Sigmoid colon (tissue), 7 donors: ENCODE data around the gene NQO2. TPM values are rescaled to one million over a fixed set of nuclear protein-coding genes. Genes with fewer than 3 reads are reported as not detected.
A peak's percentile ranks its signal among the peaks of the same experiment; 100 is the strongest.
"Not testable (repeated sequence)": the region's sequence is repeated elsewhere in the genome, so short reads cannot be mapped to it uniquely, and the experiment has no call there.

ENCODE experiments used
- DNase-seq: peaks from one replicate; pipeline ENCODE4 v3.0.0-alpha.2; 2019
- H3K27ac ChIP-seq, 4 donors: fragments of 200-600 bp; sonication (generic); one replicate each; pipeline ENCODE4 v1.5.1; 2016 to 2019; ENCODE audit warnings: mild to moderate bottlenecking in 1 of 4
- H3K27me3 ChIP-seq, 3 donors: fragments of 200-600 bp; sonication (generic); one replicate each; pipeline ENCODE4 v1.5.1; 2019; ENCODE audit warnings: mild to moderate bottlenecking in 1 of 3
- H3K36me3 ChIP-seq, 4 donors: fragments of 200-600 bp; sonication (generic); one replicate each; pipeline ENCODE4 v1.5.1; 2016 to 2019
- H3K4me1 ChIP-seq, 4 donors: fragments of 200-600 bp; sonication (generic); one replicate each; pipeline ENCODE4 v1.5.1; 2017 to 2019
- H3K4me3 ChIP-seq, 4 donors: fragments of 200-600 bp; sonication (generic); one replicate each; pipeline ENCODE4 v1.5.1; 2017 to 2019; ENCODE audit warnings: mild to moderate bottlenecking in 2 of 4, moderate library complexity in 1 of 4
- H3K9me3 ChIP-seq, 4 donors: fragments of 200-600 bp in 3 of 4; sonication (generic) in 3 of 4; one replicate each; pipeline versions ENCODE4 v1.5.1 to v1.6.1; 2013 to 2019
- CTCF ChIP-seq, 4 experiments: fragments of 450-650 bp in 3 of 4; fragments of 200-600 bp in 1 of 4; IDR thresholded peaks; one replicate each; pipeline ENCODE4 v1.5.1; 2016 to 2019; ENCODE audit warnings: antibody characterized with exemption in 4 of 4, mild to moderate bottlenecking in 3 of 4, moderate library complexity in 2 of 4
- EP300 ChIP-seq, 4 donors: sonication (generic); formaldehyde crosslinking; IDR thresholded peaks; one replicate each; pipeline ENCODE4 v1.6.1; 2017; ENCODE audit warnings: antibody characterized with exemption in 4 of 4
- POLR2A ChIP-seq, 2 donors: fragments of 450-650 bp; IDR thresholded peaks; one replicate each; pipeline ENCODE4 v1.6.1; 2016; ENCODE audit warnings: antibody characterized with exemption in 2 of 2, mild to moderate bottlenecking in 2 of 2, moderate library complexity in 2 of 2
- POLR2AphosphoS5 ChIP-seq, 4 donors: sonication (generic); formaldehyde crosslinking; IDR thresholded peaks; one replicate each; pipeline ENCODE4 v1.6.1; 2017; ENCODE audit warnings: antibody characterized with exemption in 4 of 4
- WGBS, 2 donors: extraction: QIAGEN DNeasy Blood & Tissue Kit; methylation state at CpG; one replicate each; pipeline ENCODE4 v1.1.7; 2013; 5-methylcytosine and 5-hydroxymethylcytosine counted together
- intact Hi-C: fragments of 100-400 bp; cut with DNase I; formaldehyde crosslinking; loops from one replicate; pipeline ENCODE4 v1.15.1; 2023
- polyA plus RNA-seq, 3 donors: library from polyadenylated mRNA; stranded (reverse); fragments of 200-250 nt; gene quantifications; one replicate each; pipeline ENCODE4 v1.2.3, GENCODE V29; 2013
- total RNA-seq, 4 donors: library from RNA; depleted of rRNA; stranded (reverse); fragments of >200 nt; gene quantifications; one replicate each; pipeline ENCODE4 v1.1.0, GENCODE V29; 2016
- donor health status: healthy with polysubstance abuse.
- donor health status: Bipolar disorder and iron deficiency.
- donor health status: healthy.

Gene NQO2
- total and polyA plus RNA-seq, 7 donors = 12.5 to 33.2 (median 16.1) TPM

GRCh38 chr6:3019065-3019464 is 19.4 kb downstream of the NQO2 start:
- peaks cover 0 to 58% (median 8%) of the 10 kb centered on the region in 4 donors for H3K36me3 ChIP-seq
- WGBS, 2 donors = 12 to 54% methylated on average over 1 of the region's 1 CpG

GRCh38 chr6:3019749-3020320 is 20.1 kb downstream of the NQO2 start:
- Histone ChIP-seq H3K4me1 (peaks cover 0 to 29% (median 25%) of the 10 kb centered on the region in 4 donors), H3K9me3 (no peaks in the 10 kb centered on the region), H3K27me3 (no peaks in the 10 kb centered on the region), H3K36me3 (peaks cover 0 to 51% (median 6%) of the 10 kb centered on the region in 4 donors), H3K4me3 (no peak overlapping the region), H3K27ac (no peak overlapping the region)
- intact Hi-C loops = no loop called here
- DNase-seq = no peak
- WGBS, 2 donors = 94 to 96% methylated on average over 6 of the region's 6 CpGs
- no peak for TF ChIP-seq CTCF (IDR thresholded peaks at IDR 0.05)

More at GRCh38 chr6:3019065-3019464, 19.4 kb downstream of the NQO2 start:
- Histone ChIP-seq H3K9me3 (no peaks in the 10 kb centered on the region), H3K4me3 (no peak overlapping the region), H3K27me3 (no peaks in the 10 kb centered on the region), H3K4me1 (peaks cover 0 to 21% (median 17%) of the 10 kb centered on the region in 4 donors), H3K27ac (no peak overlapping the region)
- no peak for DNase-seq
- TF ChIP-seq POLR2A (IDR thresholded peaks at IDR 0.05) (no peak), POLR2AphosphoS5 (IDR thresholded peaks at IDR 0.05) (no peak), EP300 (IDR thresholded peaks at IDR 0.05) (no peak), CTCF (IDR thresholded peaks at IDR 0.05) (no peak)
- intact Hi-C loops = no loop called here

GRCh38 chr6:3020976-3021598 is 21.4 kb downstream of the NQO2 start:
- H3K4me3 ChIP-seq, H3K27me3 ChIP-seq, H3K9me3 ChIP-seq, intact Hi-C loops, H3K27ac ChIP-seq, DNase-seq: not testable (repeated sequence)
- Histone ChIP-seq H3K36me3 (peaks cover 0 to 38% (median 4%) of the 10 kb centered on the region in 4 donors), H3K4me1 (peaks cover 0 to 33% (median 27%) of the 10 kb centered on the region in 4 donors)
- 67 to 86% methylated on average over 2 of the region's 2 CpGs for WGBS, 2 donors

- H3K9me3 ChIP-seq = no peaks in the 10 kb centered on the region
- TF ChIP-seq POLR2A (IDR thresholded peaks at IDR 0.05) (no peak), EP300 (IDR thresholded peaks at IDR 0.05) (no peak), CTCF (IDR thresholded peaks at IDR 0.05) (no peak), POLR2AphosphoS5 (IDR thresholded peaks at IDR 0.05) (no peak)
- DNase-seq = no peak
- H3K4me1 ChIP-seq = peaks cover 0 to 39% (median 27%) of the 10 kb centered on the region in 4 donors
- no peaks in the 10 kb centered on the region for H3K27me3 ChIP-seq
- peak overlapping the region; percentile 24 to 58 (median 46) for H3K4me3 ChIP-seq
- intact Hi-C loops = loop anchor here (2.0 kb wide), 1 partner anchor 22 kb away; no protein-coding TSS in a partner anchor
- peaks cover 0 to 20% (median 0%) of the 10 kb centered on the region in 4 donors for H3K36me3 ChIP-seq
- 56 to 61% methylated on average over 26 of the region's 26 CpGs for WGBS, 2 donors
- H3K27ac ChIP-seq = peak overlapping the region; percentile 79 to 90 (median 84)
Measured at GRCh38 chr6:3022765-3023662, 23.3 kb downstream of the NQO2 start.
